HG02678 (cell line): ENCODE data around the gene TMEM260.
"Not testable (repeated sequence)": the region's sequence is repeated elsewhere in the genome, so short reads cannot be mapped to it uniquely, and the experiment has no call there.

ENCODE experiments used
- ATAC-seq: cut with Tn5 transposase; IDR thresholded peaks from one replicate; pipeline ENCODE4 v1.9.1; 2021; ENCODE audit warnings: mild to moderate bottlenecking, moderate library complexity; ENCODE audit not compliant: unreplicated experiment

TMEM260 gene

DNA sequence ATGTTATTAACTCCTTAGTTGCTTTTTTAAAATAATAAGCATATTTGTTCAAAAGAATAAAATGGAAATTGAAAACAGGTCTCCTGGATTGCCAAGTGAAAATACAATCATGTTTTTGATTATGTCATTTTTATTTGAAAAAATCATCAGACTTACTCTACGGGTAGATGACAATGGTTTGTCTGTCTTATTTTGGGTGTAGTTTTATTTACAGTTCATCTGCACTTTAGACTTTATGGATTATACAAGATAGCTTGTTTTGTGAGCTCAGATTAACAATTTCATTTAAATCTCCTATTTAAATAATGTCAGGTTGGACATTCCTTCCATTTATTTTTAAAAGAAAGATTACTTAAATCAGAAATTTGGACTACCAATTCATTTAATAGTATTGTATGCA, 14.8 kb downstream of the TMEM260 start:
- ATAC-seq, result no peak

DNA sequence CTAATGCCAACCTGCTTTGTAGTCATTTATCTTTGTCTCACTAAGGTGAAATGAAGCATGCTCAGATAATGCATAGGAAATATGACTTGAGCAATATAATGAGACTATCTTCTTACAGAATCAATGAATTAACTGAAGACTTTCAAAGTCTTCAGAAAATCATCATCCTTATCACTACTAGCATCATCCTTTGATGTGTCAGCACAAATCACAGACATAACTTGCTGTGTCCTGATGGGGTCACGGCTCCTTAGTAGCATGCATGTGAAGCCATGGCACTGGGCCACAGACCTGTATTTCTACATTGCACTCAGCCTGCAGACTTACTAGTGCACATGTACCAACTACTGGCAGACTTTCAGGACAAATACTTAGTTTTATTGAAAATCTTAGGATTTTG, 18.9 kb downstream of the TMEM260 start:
- no peak for ATAC-seq

DNA sequence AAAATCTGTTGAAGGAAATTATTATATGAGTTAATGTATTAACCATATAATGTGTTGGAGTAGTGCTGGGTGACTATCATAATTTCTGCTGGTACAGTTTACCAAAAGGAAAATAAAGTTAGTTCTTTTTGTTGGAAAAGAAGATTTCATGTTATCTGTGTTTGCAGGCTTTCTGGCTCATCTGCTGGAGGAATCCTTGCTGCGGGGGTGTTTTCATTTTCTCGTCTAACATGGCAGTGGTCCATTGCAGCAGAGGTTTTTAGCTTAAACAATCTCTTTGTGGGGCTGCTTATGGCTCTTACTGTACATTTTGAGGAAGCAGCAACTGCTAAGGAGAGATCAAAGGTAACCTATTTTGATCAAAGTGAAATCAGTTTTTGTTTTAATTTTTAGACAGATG, 24.1 kb downstream of the TMEM260 start:
- no peak for ATAC-seq

DNA sequence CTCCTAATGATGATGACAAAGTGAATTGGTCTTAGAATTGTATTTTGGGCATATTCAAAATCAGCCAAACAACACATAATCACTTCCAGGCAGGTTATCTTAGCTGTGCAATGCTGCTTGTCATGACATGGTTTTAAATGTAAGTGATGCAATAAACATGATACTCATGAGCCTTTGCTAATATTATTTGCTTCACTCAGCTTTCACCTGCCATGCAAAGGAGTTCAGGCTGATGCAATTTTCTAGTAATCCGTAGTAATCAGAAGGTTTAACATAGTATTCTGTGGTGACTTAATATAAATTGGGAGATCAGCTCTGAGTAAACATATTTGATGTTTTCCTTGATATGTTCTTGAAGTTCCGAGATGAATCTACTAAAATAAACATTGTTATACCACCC, 29.1 kb downstream of the TMEM260 start:
- ATAC-seq, result no peak

DNA sequence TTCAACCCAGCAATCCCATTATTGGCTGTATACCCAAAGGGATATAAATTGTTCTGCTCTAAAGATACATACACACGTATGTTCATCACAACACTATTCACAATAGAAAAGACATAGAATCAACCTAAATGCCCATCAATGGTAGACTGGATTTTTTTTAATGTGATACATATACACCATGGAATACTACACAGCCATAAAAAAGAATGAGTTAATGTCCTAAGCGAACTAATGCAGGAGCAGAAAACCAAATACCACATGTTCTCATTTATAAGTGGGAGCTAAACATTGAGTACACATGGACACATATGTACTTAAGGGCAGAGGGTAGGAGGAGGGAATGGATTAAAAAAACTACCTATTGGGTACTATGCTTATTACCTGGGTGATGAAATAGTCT, 32.1 kb downstream of the TMEM260 start:
- ATAC-seq, result not testable (repeated sequence)

DNA sequence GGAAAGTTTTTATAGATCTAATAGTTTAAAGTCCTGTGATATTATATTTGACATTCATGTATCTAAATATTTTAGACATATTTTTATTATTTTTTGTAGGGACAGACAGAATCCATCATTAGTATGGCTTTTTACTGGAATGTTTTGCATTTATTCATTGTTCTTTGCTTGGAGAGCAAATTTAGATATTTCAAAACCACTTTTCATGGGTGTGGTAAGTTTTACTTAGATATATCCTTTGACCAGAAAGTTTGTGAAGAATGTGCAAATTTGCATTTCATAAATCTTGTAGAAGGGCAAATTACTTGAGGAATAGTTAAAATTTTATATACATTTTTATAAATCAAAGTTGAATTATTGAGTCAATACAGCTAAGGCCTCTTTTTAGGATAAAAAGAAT, 37.5 kb downstream of the TMEM260 start:
- no peak for ATAC-seq

DNA sequence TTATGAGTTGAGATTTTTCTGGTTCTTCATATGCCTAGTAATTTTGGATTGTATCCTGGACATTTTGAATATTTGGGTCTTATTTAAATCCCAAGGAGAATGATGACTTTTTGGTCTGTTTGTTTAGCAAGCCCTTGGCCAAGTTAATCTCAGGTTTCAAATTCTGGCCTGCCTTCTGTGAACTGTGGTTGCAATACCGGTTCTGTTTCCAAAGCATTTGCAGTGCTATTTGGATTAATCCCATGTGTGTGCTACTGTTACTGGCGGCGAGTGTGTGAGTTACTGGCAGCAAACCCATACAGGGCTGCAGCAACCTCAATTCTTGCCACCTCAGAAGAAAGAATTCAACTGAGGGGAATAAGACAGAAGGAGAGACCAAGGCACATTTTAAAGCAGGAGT, 51.1 kb downstream of the TMEM260 start:
- no peak for ATAC-seq

DNA sequence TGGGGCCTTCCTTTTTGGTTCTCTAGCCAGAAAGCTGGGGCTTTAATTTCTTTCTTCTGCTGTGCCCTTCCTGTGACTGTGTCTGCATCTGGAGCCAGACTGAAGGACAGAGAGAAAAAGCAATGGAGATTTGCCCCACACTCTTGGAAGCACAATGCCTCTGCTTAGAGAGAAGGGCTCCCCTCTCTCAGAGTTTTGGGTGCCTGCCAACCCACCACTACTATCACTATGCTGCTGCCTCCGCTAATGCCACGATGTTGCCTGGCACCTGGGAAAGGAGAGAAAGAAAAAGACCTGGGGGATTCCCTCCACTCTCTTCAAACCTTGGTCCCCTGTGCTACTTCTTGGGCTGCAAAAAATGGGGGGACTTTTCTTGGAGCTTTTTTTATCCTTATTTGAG, 52.6 kb downstream of the TMEM260 start:
- ATAC-seq, result no peak

DNA sequence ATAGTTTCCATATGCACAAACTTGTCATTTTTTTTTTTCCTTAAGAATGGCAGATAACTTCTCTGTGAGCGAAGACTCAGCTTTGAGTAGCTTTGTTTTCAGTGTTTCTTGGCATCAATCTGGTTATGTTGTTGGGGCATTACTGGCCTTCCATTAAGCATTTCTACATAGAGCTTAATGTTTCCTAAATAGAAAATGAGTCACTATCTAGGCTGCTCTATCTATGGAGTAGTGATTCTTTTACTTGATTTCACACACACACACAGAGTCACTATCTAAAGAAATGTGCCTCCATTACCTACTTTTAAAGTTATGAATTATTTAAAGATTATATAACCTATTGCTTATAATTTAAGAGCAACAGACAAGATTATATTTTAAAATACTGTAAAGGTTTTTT, 53.9 kb downstream of the TMEM260 start:
- no peak for ATAC-seq

DNA sequence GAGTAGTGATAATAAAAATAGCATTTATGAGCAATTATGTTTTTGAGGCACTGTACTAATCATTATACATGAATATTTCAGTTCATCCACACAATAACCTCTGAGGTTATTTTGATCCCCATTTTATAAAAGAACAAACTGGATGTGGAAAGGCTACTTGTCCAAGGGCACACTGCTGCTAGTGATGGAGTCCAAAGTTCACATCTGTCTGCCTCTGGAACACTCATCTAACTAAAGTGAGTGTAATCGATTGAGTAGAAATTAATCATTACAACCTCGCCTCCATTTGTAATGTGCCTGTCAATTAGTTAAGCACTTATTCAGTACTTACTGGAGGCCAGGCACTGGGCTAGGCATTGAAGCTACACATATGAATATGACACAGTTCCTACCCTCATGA, 55.4 kb downstream of the TMEM260 start:
- no peak for ATAC-seq

DNA sequence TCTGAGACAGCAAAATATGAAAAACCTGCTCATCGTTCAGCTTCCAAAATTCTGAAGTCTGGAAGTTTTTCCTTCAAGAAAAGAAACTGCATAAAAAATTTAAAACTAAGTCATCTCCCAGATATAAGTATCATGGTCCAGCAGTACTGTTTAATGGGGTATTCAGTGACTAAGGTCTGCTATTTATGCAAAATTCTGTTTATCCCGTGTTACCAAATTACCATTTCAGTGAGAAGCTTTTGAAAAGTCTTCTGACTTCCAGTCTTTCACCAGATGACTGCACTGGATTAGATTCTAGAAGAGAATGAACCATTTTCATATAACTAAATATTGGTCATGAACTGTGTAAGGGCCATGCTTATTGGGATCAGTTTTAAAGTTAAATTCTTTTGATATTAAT, 67.9 kb downstream of the TMEM260 start:
- no peak for ATAC-seq

DNA sequence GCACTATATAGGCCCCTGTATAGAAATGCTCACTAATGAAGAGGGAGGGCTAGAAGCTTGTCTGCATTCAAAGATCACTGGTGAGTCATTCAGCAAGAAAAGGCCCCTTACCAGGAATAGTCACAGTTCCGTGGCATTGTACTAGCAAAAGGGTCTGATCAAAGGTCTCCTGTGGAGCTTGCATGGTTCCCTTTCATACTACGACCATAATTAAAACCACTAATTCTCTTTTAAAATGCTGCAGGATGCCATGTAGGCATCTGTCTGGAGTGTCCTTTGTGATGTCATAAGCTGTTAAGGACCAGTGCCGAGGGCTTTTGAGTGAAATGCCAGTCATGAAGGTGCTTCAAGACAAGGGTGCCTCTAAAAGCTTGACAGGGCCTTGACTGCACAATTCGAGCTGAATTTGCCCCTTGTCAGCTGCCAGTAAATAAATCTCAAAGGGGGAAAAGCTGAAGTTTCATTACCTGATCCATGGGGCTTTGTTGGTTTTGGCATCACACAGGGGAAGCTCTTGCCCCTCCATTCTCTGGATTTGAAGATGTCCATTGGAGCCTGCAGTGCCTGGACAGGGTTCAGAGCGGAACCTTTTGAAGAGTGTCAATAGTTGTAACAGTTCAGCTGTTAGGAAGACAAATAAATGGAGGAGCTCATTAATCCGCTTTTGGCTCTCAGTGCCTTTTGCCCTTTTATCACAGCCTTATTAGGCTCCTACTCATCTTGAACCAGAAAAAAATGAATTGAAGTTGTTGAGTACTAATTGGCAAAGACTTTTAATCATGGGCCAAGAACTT, 69.1 kb downstream of the TMEM260 start:
- no peak for ATAC-seq

DNA sequence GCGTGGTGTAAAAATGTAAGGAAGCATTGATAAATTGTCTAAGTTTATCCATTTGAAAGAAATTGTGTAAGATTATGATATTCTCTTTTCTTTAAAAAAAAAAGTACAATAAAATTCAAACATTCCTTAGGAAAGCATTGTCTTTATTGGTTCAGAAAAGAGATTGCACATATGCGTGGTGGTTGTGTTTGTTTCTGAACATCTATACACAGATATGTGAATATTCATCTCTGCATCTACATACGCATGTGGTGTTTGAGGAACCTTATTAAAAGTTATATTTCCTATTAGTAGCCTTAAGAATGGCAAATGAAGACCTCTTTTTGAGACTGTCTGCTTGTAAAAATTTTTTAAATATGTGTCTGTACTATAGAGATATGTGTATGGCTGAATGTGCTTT, 69.8 kb downstream of the TMEM260 start:
- ATAC-seq, result no peak

DNA sequence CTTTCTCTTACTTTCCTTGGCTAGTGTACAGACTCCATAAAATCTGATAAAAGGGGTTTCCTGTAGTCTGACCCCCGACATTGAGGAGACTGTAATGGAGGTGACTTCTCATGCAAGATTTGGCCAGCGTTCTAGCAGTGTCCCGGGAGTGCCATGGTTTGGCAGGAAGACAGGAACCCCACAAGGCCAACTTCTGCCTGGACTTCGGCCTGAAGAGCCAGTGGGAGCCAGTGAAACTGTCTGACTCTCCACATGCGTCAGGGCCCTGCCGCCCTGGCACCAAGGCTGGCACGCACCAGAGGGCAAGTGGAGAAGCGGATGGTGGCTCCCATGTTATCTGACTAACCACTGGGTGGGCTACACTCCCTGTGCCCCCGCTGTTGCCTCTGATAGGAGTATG, 70.5 kb downstream of the TMEM260 start:
- ATAC-seq, result no peak

DNA sequence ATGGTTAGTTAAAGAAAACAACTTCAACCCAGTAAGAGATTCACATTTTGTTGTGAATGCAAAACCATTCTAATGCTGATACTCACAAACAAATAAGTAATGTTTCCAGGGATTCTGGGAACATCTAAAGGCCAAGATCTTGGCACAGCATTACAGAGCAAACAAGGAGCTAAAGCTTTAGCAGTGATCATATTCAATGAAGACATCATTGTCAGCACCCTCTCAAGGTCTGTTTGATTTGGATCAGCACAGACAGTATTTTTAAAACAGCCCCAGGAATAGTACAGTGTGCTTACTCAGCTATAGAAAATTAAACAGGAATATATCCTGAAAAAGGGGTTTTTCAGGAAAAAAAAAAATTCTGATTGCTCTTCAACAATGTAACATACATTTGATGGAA, 71.4 kb downstream of the TMEM260 start:
- no peak for ATAC-seq

DNA sequence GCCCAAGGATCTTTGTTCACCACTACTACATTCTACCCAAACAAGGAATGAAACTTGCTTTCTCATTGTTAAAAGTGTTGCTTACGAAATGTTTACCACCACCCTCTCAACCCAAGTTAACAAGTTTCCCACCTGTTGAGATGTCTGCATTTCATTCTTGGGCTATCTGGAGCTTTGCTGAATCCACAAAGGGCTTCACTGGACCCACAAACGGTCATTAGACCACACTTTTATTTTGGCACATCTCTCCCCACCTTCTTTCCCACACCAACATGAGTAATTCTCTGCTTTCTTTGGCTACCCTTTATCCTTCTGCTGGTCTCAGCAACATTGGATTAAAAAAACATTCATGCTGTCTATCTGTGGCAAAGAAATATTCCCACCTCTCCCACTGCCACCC, 78.0 kb downstream of the TMEM260 start:
- no peak for ATAC-seq

DNA sequence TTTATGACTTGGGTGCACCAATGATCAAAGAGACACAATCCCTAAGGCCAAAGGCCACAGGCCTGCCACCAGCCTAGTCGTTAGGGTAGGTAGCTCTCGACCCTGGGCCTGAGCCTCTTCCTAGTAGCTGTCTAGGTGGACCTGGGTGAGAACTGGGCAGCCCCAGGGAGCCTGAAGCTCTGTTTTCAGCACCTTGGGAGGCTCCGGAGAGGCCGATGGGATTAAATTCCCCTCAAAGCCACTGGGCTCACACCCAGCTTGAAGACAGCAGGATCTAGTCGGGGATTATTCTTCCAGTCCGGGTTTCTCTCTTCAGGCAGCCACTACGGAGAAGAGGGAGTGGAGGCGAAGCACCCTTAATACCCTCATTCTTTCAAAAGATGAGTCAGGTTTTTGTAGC, 79.8 kb downstream of the TMEM260 start:
- ATAC-seq, result no peak

DNA sequence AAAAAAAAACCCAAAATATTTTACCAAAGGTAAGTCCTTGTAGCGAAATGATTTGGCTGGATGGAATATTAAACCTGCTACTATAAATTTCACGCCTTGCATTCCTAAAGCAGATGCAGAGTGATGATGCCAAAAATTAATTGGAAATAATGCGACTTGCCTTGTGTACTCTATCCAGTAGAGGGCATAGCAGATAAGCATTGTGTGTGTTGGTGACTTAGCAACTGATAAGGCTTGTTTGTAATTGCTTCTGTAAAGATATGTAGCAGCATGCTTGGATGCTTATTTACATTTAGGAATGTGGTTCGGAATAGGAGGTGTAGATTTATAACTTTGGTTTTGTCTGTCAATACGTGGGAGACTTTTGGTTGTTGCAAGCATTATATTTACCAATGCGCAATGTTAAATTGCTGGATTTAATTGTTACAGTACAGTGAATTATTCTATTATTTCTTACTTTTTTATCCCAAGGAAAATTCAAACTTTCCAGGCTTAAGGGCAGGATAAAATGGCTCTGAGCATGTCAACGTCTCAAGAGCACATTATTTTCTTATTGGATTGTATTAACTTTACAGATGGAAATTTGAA, 80.5 kb downstream of the TMEM260 start:
- no peak for ATAC-seq

DNA sequence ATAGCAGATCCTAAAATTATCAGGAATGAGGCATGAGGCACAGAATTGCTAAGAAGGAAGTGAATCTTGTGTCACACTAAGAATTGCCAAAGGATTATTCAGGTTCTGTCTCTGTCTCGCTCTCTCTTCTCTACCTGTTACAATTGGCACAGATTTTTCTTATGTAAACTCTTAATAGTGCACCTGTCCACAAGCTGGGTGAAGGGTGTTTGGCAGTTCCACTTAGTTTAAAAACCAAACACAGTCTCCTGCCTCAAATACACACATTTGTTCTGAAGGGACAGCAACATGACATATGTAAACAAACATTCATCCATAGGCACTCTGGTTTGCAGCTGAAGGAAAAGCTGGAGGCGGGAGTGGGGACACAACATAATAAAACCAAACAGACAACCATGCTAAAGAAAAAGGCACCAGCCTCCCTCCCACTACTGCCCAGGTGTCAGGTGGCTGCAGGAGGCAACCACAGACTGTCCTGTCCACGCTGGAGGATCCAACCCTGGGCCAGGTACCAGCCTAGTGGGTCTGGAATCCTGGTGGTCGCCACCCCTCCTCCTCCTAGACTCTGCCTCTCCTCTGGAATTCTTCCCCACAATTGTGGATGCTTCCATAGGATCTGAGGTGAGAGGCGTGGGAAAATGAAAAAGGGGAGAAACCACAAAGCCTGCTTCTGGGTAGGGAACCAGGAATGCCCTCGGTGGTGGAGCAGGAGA, 81.2 kb downstream of the TMEM260 start:
- no peak for ATAC-seq

DNA sequence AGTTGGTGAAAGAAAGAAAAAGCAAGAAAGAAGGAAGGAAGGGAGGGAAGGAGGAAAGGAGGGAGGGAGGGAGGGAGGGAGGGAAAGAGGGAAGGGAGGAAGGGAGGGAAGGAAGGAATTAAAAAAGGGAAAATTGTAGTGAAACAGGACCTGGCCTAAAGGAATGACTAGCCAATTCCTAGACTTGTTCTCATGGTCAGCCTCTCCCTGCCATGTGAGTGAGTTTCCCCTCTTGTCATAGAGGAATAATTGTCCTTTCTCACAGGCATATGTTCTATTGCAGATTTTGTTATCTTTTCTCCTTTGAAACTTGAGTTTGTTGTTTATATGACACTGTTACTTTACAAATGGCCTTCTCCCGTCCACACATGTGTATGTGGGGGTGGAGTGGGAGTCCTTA, 81.9 kb downstream of the TMEM260 start:
- no peak for ATAC-seq

DNA sequence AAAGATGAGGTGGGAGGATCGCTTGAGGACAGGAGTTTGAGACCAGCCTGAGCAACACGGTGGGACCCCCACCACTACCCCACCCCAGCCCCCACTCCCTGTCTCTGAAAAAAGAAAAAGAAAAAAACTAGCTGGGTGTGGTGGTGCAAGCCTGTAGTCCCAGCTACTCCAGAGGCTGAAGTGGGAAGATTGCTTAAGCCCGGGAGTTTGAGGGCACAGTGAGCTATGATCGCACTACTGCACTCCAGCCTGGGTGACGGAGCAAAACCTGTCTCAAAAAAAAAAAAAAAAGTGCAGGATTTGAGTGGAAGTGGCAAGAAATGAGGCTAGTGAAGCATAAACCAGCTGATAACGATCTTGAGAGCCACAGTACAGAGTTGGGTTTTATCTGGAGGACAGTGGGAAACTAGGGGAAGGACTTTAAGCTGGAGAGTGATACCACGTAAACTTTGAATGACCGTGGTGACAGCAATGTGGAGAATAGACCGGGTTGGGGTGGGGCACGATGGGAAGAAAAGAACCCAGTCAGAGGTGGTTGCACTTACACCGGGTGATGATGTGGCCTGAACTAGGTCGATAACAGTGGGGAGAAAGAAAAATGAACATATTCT, 85.3 kb downstream of the TMEM260 start:
- ATAC-seq, result no peak

DNA sequence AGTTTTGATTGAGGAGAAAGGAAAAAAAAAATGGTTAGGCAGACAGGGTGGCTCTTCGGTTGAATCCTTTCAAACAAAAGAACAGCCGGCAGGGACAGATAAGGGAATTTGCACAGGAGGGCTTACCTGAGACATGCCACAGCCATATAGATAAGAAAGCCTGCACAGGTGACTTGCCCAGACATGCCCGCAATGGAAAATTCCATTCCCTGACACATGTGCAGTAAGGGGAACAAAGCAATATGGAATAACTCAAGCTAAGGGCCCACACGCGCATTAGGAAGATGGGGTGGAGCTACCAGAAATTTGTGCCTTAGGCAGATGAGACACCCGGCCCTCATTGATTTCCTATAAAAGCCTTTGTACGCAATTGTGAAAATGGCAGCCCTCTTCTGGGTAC, 86.7 kb downstream of the TMEM260 start:
- ATAC-seq, result no peak
